Measurements from ENCODE around the gene MGAT5.

- no peak for TF ChIP-seq TOX (CRISPR knock-in tag; IDR thresholded peaks at IDR 0.05; ENCODE audit: borderline replicate concordance)
- no peak for TF ChIP-seq ZC3H10 (CRISPR knock-in tag; IDR thresholded peaks at IDR 0.05)
- TF ChIP-seq PPARA (CRISPR knock-in tag; IDR thresholded peaks at IDR 0.05; ENCODE audit: borderline replicate concordance) = no peak
- TF ChIP-seq SNAI2 (CRISPR knock-in tag; IDR thresholded peaks at IDR 0.05) = no peak
- TF ChIP-seq, protein P1, sequence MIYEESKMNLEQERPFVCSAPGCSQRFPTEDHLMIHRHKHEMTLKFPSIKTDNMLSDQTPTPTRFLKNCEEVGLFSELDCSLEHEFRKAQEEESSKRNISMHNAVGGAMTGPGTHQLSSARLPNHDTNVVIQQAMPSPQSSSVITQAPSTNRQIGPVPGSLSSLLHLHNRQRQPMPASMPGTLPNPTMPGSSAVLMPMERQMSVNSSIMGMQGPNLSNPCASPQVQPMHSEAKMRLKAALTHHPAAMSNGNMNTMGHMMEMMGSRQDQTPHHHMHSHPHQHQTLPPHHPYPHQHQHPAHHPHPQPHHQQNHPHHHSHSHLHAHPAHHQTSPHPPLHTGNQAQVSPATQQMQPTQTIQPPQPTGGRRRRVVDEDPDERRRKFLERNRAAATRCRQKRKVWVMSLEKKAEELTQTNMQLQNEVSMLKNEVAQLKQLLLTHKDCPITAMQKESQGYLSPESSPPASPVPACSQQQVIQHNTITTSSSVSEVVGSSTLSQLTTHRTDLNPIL (CRISPR knock-in tag; IDR thresholded peaks at IDR 0.05; ENCODE audit: low read depth) = no peak
- TF ChIP-seq GLIS3 (CRISPR knock-in tag; IDR thresholded peaks at IDR 0.05) = no peak
- TF ChIP-seq ZFP3 (CRISPR knock-in tag; IDR thresholded peaks at IDR 0.05) = no peak
Measured at GRCh38 chr2:134231965-134232340, 21.9 kb upstream of the MGAT5 start.
